Measurements from ENCODE around the gene UMPS.

DNA sequence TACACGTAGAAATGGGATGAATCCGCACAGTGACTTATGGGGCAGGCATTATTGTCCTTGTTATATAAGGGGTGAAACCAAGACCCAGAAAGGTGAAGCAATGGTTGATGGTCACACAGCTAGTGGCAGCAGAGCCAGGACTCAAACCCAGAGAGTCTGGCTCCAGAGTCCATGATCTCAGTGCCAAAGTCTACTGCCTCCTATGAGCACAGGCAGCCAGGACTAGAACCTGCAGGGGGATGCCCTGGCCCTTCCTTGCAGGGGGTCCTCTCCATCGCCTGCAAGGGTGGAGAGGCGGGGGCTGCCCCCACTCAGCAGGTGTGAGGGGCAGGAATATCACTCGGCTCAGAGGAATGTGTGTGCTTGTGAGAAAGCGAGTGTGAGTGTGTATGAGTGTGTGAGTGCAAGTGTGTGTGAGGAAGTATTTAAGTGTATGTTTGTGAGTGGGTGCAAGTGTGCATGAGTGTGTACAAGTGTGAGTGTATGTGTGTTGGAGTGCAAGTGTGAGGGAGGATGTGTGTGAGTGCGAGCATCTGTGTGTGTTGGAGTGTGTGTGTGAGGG is 44.7 kb downstream of the UMPS start:
- TF ChIP-seq, protein P1, sequence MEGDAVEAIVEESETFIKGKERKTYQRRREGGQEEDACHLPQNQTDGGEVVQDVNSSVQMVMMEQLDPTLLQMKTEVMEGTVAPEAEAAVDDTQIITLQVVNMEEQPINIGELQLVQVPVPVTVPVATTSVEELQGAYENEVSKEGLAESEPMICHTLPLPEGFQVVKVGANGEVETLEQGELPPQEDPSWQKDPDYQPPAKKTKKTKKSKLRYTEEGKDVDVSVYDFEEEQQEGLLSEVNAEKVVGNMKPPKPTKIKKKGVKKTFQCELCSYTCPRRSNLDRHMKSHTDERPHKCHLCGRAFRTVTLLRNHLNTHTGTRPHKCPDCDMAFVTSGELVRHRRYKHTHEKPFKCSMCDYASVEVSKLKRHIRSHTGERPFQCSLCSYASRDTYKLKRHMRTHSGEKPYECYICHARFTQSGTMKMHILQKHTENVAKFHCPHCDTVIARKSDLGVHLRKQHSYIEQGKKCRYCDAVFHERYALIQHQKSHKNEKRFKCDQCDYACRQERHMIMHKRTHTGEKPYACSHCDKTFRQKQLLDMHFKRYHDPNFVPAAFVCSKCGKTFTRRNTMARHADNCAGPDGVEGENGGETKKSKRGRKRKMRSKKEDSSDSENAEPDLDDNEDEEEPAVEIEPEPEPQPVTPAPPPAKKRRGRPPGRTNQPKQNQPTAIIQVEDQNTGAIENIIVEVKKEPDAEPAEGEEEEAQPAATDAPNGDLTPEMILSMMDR (IDR thresholded peaks at IDR 0.05; ENCODE audit: poor library complexity): no peak
- TF ChIP-seq EZH2 (IDR thresholded peaks at IDR 0.05; ENCODE audit: borderline replicate concordance): no peak

All from hepatocyte (in vitro differentiated cells).